HG03354 (cell line): Measurements from ENCODE around the gene SETSIP.
"Not testable (repeated sequence)": the region's sequence is repeated elsewhere in the genome, so short reads cannot be mapped to it uniquely, and the experiment has no call there.

Experiments used
- ATAC-seq: cut with Tn5 transposase; IDR thresholded peaks from one replicate; pipeline ENCODE4 v1.9.1; 2021; ENCODE audit warnings: mild to moderate bottlenecking; ENCODE audit not compliant: unreplicated experiment, poor library complexity, severe bottlenecking

The SETSIP gene

GRCh38 chr1:92075311-92075710 lies at the start of gene SETSIP:
SETSIP (minus strand) TSS chr1:92075411; CDS start chr1:92075411, 0 bp downstream.
- ATAC-seq, result no peak

- no peak for ATAC-seq
These were observed 48.7 kb upstream of the SETSIP start for GRCh38 chr1:92123868-92124267.

DNA sequence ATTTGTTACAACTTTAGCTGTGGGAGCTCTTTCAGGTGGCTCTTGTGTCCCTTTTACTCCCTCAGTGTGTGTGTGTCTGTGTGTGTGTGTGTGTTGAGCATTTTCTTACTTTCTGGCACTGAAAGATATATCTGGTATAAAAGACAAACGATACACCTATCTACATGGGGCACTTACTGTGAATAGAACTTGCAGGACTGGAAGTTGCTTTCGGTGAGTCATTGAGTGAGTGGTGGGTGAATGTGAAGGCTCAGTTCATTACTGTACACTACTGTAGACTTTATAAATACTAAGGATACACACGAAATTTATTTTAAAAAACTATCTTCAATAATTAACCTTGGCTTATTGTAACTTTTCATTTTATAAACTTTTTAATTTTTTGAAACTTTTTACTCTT lies 43.6 kb upstream of the SETSIP start:
- no peak for ATAC-seq

DNA sequence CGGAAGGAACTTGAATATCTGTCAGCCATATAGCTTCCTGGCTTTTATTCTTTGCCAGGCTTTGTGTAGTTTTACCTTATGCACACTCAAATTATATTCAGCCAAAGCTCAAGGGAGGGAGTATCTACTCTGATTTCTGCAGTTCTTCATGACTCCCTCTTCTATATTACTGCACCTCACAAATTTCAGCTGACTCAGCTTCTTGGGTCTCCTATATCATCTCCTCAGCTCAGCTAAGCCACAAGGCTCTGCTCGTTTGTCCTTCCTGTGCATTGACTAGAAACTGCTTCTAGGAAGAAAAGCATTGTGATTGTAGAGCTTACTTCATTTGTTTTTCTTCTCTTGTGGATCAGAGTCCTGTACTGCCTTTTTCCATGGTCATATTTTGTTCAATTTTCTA lies 42.3 kb upstream of the SETSIP start:
- ATAC-seq, result no peak

DNA sequence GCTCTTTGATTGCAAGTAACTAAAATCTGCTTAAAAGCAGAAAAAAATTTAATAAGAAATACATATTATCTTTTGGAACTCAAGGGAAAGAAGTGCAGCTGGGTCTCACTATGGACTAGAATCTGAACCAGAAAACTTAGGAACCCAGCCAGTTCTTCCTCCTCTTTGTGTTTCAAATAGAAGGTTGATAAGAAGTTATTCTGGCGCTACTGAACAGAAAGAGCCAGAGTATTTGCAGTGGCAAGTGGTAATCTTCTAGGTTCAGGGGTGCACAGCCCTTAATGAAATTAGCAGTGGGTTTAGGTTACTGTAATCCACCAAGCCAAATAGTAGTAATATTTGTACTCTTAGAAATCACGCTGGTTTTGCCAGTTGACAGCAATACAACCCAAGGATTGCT lies 33.4 kb upstream of the SETSIP start:
- ATAC-seq, result no peak

DNA sequence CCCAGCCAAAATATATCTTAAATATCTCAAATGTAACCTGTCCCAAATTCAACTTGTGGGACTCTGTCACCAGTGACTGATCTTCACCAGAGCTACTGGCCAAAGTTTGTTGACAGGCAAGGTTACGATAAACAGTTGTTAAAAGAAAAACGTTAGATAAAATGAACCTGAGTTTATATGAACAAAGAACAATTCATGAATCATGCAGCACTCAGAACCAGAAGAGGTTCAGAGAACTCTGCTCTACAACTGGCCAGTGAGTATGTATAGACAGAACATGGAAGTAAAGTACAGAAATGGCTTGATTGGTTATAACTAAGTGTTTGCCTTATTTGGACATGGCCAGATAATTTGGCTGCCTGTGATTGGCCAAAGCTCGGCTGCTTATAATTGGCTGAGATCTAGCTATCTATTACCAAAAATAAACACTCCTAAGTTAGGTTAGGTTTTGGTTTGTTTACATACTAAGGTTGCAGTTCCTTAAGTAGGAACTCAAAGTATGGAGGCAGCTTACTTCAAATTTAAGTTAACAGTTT lies 30.4 kb upstream of the SETSIP start:
- no peak for ATAC-seq

GRCh38 chr1:92096317-92096716 lies 21.1 kb upstream of the SETSIP start:
- ATAC-seq, result no peak

DNA sequence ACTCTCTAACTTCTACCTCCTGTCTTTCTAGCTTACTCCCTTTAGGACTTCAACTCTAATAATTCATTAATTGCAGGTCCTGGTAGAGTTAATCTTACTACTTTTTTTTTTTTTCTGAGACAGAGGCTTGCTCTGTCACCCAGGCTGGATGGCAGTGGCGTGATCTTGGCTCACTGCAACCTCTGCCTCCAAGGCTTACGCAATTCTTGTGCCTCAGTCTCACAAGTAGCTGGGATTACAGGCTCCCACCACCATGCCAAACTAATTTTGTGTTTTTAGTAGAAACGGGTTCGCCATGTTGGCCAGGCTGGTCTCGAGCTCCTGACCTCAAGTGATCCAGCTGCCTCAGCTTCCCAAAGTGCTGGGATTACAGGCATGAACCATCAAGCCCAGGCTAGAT lies 20.7 kb upstream of the SETSIP start:
- ATAC-seq, result no peak

GRCh38 chr1:92094595-92094994 lies 19.4 kb upstream of the SETSIP start:
- ATAC-seq, result no peak

- no peak for ATAC-seq
These were observed 18.9 kb upstream of the SETSIP start for GRCh38 chr1:92094090-92094489.

DNA sequence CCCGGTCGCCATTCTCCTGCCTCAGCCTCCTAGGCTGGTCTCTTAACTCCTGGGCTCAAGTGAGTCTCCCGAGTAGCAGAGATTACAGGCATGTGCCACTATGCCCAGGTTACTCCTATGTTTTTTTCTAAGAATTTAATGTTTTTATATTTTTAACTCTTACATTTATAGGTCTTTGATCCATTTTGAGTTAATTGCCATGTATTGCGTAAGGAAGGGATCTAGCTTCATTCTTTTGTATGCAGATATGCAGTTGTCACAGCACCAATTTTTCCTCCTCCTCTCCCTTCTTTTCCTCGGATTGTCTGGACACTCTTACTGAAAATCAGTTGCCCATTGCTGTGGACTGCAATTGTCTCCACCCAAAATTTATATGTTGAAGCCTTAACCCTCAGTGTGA lies 16.4 kb upstream of the SETSIP start:
- ATAC-seq, result no peak

- no peak for ATAC-seq
These were observed 12.3 kb upstream of the SETSIP start for GRCh38 chr1:92087542-92087941.

- no peak for ATAC-seq
These were observed 10.5 kb upstream of the SETSIP start for GRCh38 chr1:92085727-92086126.

- no peak for ATAC-seq
These were observed 9.4 kb upstream of the SETSIP start for GRCh38 chr1:92084651-92085050.

DNA sequence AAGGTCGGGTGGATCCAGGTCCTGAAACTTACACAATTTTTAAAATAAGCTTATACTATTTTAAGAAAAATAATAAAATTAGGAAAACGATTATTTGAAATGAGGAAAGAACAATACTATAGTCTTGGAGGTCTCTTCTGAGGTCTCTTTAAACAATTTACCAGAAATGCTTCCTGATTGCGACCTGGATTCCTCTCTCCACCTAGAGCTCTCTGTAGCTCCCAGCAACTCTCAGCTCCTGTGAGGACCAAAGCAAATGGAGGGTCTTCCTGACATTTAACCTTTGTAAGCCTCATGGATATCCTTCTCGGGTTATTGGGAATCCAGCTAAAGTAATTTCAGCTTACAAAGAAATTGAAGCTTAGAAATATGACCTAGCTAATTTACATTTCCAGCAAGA lies 5.8 kb upstream of the SETSIP start:
- no peak for ATAC-seq

- peak; percentile 99 for ATAC-seq
These were observed 5.1 kb upstream of the SETSIP start, which contains the start of gene BTBD8 for GRCh38 chr1:92080128-92080985. BTBD8 (plus strand) TSS chr1:92080345; CDS start chr1:92080572, 227 bp downstream.

- no peak for ATAC-seq
These were observed 4.2 kb upstream of the SETSIP start for GRCh38 chr1:92079441-92079840.

GRCh38 chr1:92078077-92078476 lies 2.9 kb upstream of the SETSIP start:
- ATAC-seq, result not testable (repeated sequence)

GRCh38 chr1:92076363-92076762 lies 1.2 kb upstream of the SETSIP start:
- ATAC-seq, result no peak

DNA sequence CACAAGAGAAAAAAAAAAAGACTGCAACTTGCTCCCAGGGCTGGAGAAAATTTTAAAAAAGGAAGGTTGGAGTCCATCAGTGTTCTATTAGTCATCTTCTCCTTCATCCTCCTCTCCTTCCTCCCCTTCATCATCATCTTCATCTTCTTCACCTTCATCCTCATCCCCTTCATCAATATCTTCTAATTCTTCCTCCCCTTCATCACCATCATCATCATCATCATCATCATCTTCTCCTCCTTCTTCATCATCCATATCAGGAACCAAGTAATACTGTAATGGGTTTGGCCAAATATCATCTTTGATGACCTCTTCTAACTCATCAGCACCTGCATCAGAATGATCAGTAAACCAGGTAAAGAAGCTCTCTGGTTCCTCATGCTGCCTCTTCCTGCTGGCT lies 765 bp downstream of the SETSIP start:
- ATAC-seq, result not testable (repeated sequence)

GRCh38 chr1:92070892-92071291 lies 4.3 kb downstream of the SETSIP start:
- no peak for ATAC-seq
